ENCODE results near the gene HUS1B.

HUS1B gene

GRCh38 chr6:620950-621349 lies 36.0 kb downstream of the HUS1B start:
- DNase-seq, result no peak

- DNase-seq, result no peak
Measured at GRCh38 chr6:620166-620565, 36.7 kb downstream of the HUS1B start.

- no peak for DNase-seq
Measured at GRCh38 chr6:617456-618100, 39.3 kb downstream of the HUS1B start.

GRCh38 chr6:613981-614380 lies 42.9 kb downstream of the HUS1B start:
- DNase-seq, result no peak

- no peak for DNase-seq
Measured at GRCh38 chr6:611928-612327, 45.0 kb downstream of the HUS1B start.

- DNase-seq, result no peak
Measured at GRCh38 chr6:610882-611281, 46.0 kb downstream of the HUS1B start.

GRCh38 chr6:609905-610304 lies 47.0 kb downstream of the HUS1B start:
- no peak for DNase-seq

- DNase-seq, result no peak
Measured at GRCh38 chr6:606829-607379, 50.0 kb downstream of the HUS1B start.

Data from NCI-H1694 (cell line).